Ovary (tissue), 3 donors: ENCODE results near the gene CSRP1.
"Not testable (repeated sequence)": the region's sequence is repeated elsewhere in the genome, so short reads cannot be mapped to it uniquely, and the experiment has no call there.

ENCODE experiments used
- CTCF ChIP-seq, 3 donors: fragments of 450-650 bp in 2 of 3; fragments of 200-600 bp in 1 of 3; IDR thresholded peaks; one replicate each; pipeline versions ENCODE4 v1.5.1 to v1.8.0; 2016 to 2022; ENCODE audit warnings: antibody characterized with exemption in 3 of 3, mild to moderate bottlenecking in 1 of 3
- POLR2A ChIP-seq: fragments of 450-650 bp; IDR thresholded peaks from one replicate; pipeline ENCODE4 v1.6.1; 2017; ENCODE audit warnings: antibody characterized with exemption, mild to moderate bottlenecking, moderate library complexity
- donor health status: DM: no; HTN: no; CAD: no.

- TF ChIP-seq POLR2A; CTCF (IDR thresholded peaks at IDR 0.05): not testable (repeated sequence)
Measured at GRCh38 chr1:201520046-201520575, 13.2 kb upstream of the CSRP1 start.
